Osteoblast (primary cell): ENCODE data around the gene NUTM2F. TPM values are rescaled to one million over a fixed set of nuclear protein-coding genes. Genes with fewer than 3 reads are reported as not detected.
"Not testable (repeated sequence)": the region's sequence is repeated elsewhere in the genome, so short reads cannot be mapped to it uniquely, and the experiment has no call there.

ENCODE experiments used
- DNase-seq: peaks from one replicate; pipeline ENCODE4 v3.0.0; 2011; ENCODE audit warnings: low spot score, mixed read lengths; ENCODE audit not compliant: insufficient read length; ENCODE audit errors: missing footprints
- H2AFZ ChIP-seq: 2 replicates; pipeline ENCODE4 v1.6.0; 2011; ENCODE audit warnings: mild to moderate bottlenecking, low read length
- H3K27ac ChIP-seq: 2 replicates; pipeline ENCODE4 v1.5.1; 2011; ENCODE audit warnings: mild to moderate bottlenecking, low read depth, low read length, moderate library complexity
- H3K27me3 ChIP-seq: 2 replicates; pipeline ENCODE4 v1.6.0; 2012; ENCODE audit warnings: mild to moderate bottlenecking, control low read depth, inconsistent platforms, low read length, moderate library complexity; ENCODE audit not compliant: insufficient read depth
- H3K36me3 ChIP-seq: 2 replicates; pipeline ENCODE4 v1.5.1; 2011; ENCODE audit warnings: mild to moderate bottlenecking, low read length, control low read depth, moderate library complexity; ENCODE audit not compliant: insufficient read depth
- H3K4me1 ChIP-seq: 2 replicates; pipeline ENCODE4 v1.5.1; 2011; ENCODE audit warnings: mild to moderate bottlenecking, low read length, control low read depth, moderate library complexity; ENCODE audit not compliant: insufficient read depth
- H3K4me2 ChIP-seq: 2 replicates; pipeline ENCODE4 v1.6.0; 2011; ENCODE audit warnings: mild to moderate bottlenecking, low read length; ENCODE audit not compliant: insufficient read depth
- H3K4me3 ChIP-seq: fragments of 200-600 bp; sonication (generic); 3 replicates; pipeline ENCODE4 v1.5.1; 2012; ENCODE audit warnings: mild to moderate bottlenecking, low read length, inconsistent platforms; ENCODE audit not compliant: insufficient read depth
- H3K79me2 ChIP-seq: 2 replicates; pipeline ENCODE4 v1.6.0; 2012; ENCODE audit warnings: mild to moderate bottlenecking, low read length, control low read depth, inconsistent platforms; ENCODE audit not compliant: insufficient read depth
- H3K9me3 ChIP-seq: 2 replicates; pipeline ENCODE4 v1.5.1; 2011; ENCODE audit warnings: low read depth, low read length, control low read depth
- H4K20me1 ChIP-seq: 2 replicates; pipeline ENCODE4 v1.6.0; 2012; ENCODE audit warnings: mild to moderate bottlenecking, low read length, control low read depth; ENCODE audit not compliant: insufficient read depth
- total RNA-seq: library from RNA; depleted of rRNA; stranded (reverse); fragments of >200 nt; gene quantifications from 2 replicates; pipeline ENCODE4 v1.2.3, GENCODE V29; 2012

NUTM2F gene
- total RNA-seq: not detected in 2 replicates

GRCh38 chr9:94328544-94328943, at the start of gene NUTM2F:
TSS of gene NUTM2F (minus strand) at chr9:94328644. CDS start at chr9:94328623, 21 bp downstream.
- H4K20me1 ChIP-seq, H3K9me3 ChIP-seq, H3K79me2 ChIP-seq, H3K36me3 ChIP-seq, H3K4me1 ChIP-seq, H3K4me2 ChIP-seq, H2AFZ ChIP-seq, H3K27me3 ChIP-seq, H3K27ac ChIP-seq, H3K4me3 ChIP-seq, DNase-seq: not testable (repeated sequence)

GRCh38 chr9:94375197-94375596, 46.8 kb upstream of the NUTM2F start:
- peak overlapping the region; percentile 71 for H3K4me2 ChIP-seq
- H3K4me1 ChIP-seq, H3K9me3 ChIP-seq, H4K20me1 ChIP-seq, H3K36me3 ChIP-seq, H2AFZ ChIP-seq, DNase-seq, H3K27me3 ChIP-seq, H3K27ac ChIP-seq: not testable (repeated sequence)
- H3K4me3 ChIP-seq: peak overlapping the region; percentile 59
- peaks cover 13% of the 10 kb centered on the region for H3K79me2 ChIP-seq

- peak overlapping the region; percentile 59 for H3K4me3 ChIP-seq
- peak overlapping the region; percentile 53 for H2AFZ ChIP-seq
- H3K4me1 ChIP-seq, H3K9me3 ChIP-seq, H3K36me3 ChIP-seq, H3K27me3 ChIP-seq, H4K20me1 ChIP-seq, H3K27ac ChIP-seq: not testable (repeated sequence)
- peaks cover 10% of the 10 kb centered on the region for H3K79me2 ChIP-seq
- peak; percentile 97 for DNase-seq
- H3K4me2 ChIP-seq: peak overlapping the region; percentile 63
These were observed 46.0 kb upstream of the NUTM2F start for GRCh38 chr9:94374176-94375056.

- not testable (repeated sequence) for DNase-seq, H3K4me1 ChIP-seq, H3K27ac ChIP-seq, H4K20me1 ChIP-seq, H3K9me3 ChIP-seq, H3K27me3 ChIP-seq, H3K36me3 ChIP-seq
- Histone ChIP-seq H3K4me2 (peak overlapping the region; percentile 63), H3K4me3 (peak overlapping the region; percentile 59), H3K79me2 (peaks cover 10% of the 10 kb centered on the region), H2AFZ (peak overlapping the region; percentile 53)
These were observed 45.3 kb upstream of the NUTM2F start for GRCh38 chr9:94373779-94374175.

GRCh38 chr9:94370266-94370665, 41.8 kb upstream of the NUTM2F start:
- not testable (repeated sequence) for H3K4me2 ChIP-seq, DNase-seq, H3K4me1 ChIP-seq, H3K27ac ChIP-seq, H3K36me3 ChIP-seq, H3K79me2 ChIP-seq, H3K27me3 ChIP-seq, H4K20me1 ChIP-seq, H3K4me3 ChIP-seq, H2AFZ ChIP-seq, H3K9me3 ChIP-seq

GRCh38 chr9:94364093-94364614, 35.7 kb upstream of the NUTM2F start:
- not testable (repeated sequence) for H3K27ac ChIP-seq, DNase-seq, H4K20me1 ChIP-seq, H3K4me3 ChIP-seq, H3K79me2 ChIP-seq, H3K27me3 ChIP-seq, H3K9me3 ChIP-seq, H3K36me3 ChIP-seq, H2AFZ ChIP-seq, H3K4me2 ChIP-seq, H3K4me1 ChIP-seq

- H3K9me3 ChIP-seq, H3K27ac ChIP-seq, H3K79me2 ChIP-seq, H3K36me3 ChIP-seq, H2AFZ ChIP-seq, DNase-seq, H3K27me3 ChIP-seq, H3K4me3 ChIP-seq, H4K20me1 ChIP-seq, H3K4me2 ChIP-seq, H3K4me1 ChIP-seq: not testable (repeated sequence)
These were observed 28.7 kb upstream of the NUTM2F start for GRCh38 chr9:94357158-94357557.

- not testable (repeated sequence) for H3K36me3 ChIP-seq, H3K27me3 ChIP-seq, H3K9me3 ChIP-seq, H2AFZ ChIP-seq, H3K4me3 ChIP-seq, H3K4me1 ChIP-seq, H3K4me2 ChIP-seq, H3K27ac ChIP-seq, H4K20me1 ChIP-seq, DNase-seq, H3K79me2 ChIP-seq
These were observed 23.7 kb upstream of the NUTM2F start for GRCh38 chr9:94351901-94352723.
